OCI-LY1 (cell line): ENCODE measurements around the gene TMC5.

Experiments
- H2AFZ ChIP-seq: fragments of 200-600 bp; sonication (generic), shearing (Covaris generic); 2 replicates; pipeline ENCODE4 v1.6.0; 2014; ENCODE audit warnings: antibody characterized with exemption, mild to moderate bottlenecking, low read length
- H3F3A ChIP-seq: fragments of 200-600 bp; sonication (generic), shearing (Covaris generic); 2 replicates; pipeline ENCODE4 v1.6.0; 2014; ENCODE audit warnings: mild to moderate bottlenecking, antibody characterized with exemption, low read length, moderate library complexity; ENCODE audit not compliant: insufficient read depth
- H3K27ac ChIP-seq: fragments of 200-600 bp; sonication (generic); 2 replicates; pipeline ENCODE4 v1.5.1; 2014; ENCODE audit warnings: low read length, mixed run types, mild to moderate bottlenecking, low read depth; ENCODE audit not compliant: poor library complexity, severe bottlenecking
- H3K27me3 ChIP-seq: fragments of 200-600 bp; sonication (generic); 2 replicates; pipeline ENCODE4 v1.6.0; 2014; ENCODE audit warnings: antibody characterized with exemption, mild to moderate bottlenecking, low read length, moderate library complexity; ENCODE audit not compliant: insufficient read depth
- H3K36me3 ChIP-seq: fragments of 200-600 bp; sonication (generic); 2 replicates; pipeline ENCODE4 v1.6.1; 2014; ENCODE audit warnings: mild to moderate bottlenecking, antibody characterized with exemption, low read length, moderate library complexity, mixed read lengths; ENCODE audit not compliant: insufficient read depth
- H3K4me1 ChIP-seq: fragments of 200-600 bp; sonication (generic); 2 replicates; pipeline ENCODE4 v1.5.1; 2014; ENCODE audit warnings: mild to moderate bottlenecking, low read length, moderate library complexity; ENCODE audit not compliant: insufficient read depth, severe bottlenecking
- H3K4me2 ChIP-seq: fragments of 200-600 bp; sonication (generic), shearing (Covaris generic); 2 replicates; pipeline ENCODE4 v1.6.1; 2014; ENCODE audit warnings: low read length
- H3K4me3 ChIP-seq: fragments of 200-600 bp; sonication (generic); 2 replicates; pipeline ENCODE4 v1.5.1; 2014; ENCODE audit warnings: low read length, low read depth, mild to moderate bottlenecking, mixed read lengths; ENCODE audit not compliant: poor library complexity, severe bottlenecking
- H3K79me2 ChIP-seq: fragments of 200-600 bp; shearing (Covaris generic); 2 replicates; pipeline ENCODE4 v1.6.1; 2016; ENCODE audit warnings: mixed run types, low read length, mixed read lengths; ENCODE audit not compliant: insufficient read depth
- H3K9ac ChIP-seq: fragments of 200-600 bp; sonication (generic), shearing (Covaris generic); 2 replicates; pipeline ENCODE4 v1.6.1; 2014; ENCODE audit warnings: mild to moderate bottlenecking, low read length, mixed read lengths
- H3K9me2 ChIP-seq: fragments of 200-600 bp; sonication (generic), shearing (Covaris generic); 2 replicates; pipeline ENCODE4 v1.6.1; 2014; ENCODE audit warnings: low read depth, mild to moderate bottlenecking, low read length, mixed read lengths
- H3K9me3 ChIP-seq: fragments of 200-600 bp; shearing (Covaris generic); 2 replicates; pipeline ENCODE4 v1.6.1; 2014; ENCODE audit warnings: low read length, mixed read lengths
- H4K20me1 ChIP-seq: fragments of 200-600 bp; sonication (generic), shearing (Covaris generic); 2 replicates; pipeline ENCODE4 v1.6.0; 2016; ENCODE audit warnings: mild to moderate bottlenecking, low read length; ENCODE audit not compliant: insufficient read depth
- EZH2 ChIP-seq: fragments of 200-600 bp; sonication (generic), shearing (Covaris generic); IDR thresholded peaks from 2 replicates; pipeline ENCODE4 v1.8.0; 2017; ENCODE audit warnings: borderline replicate concordance, mixed run types, mild to moderate bottlenecking, antibody characterized with exemption, low read length, moderate library complexity, mixed read lengths
- TF ChIP-seq, protein P1 (sequence below): fragments of 200-600 bp; sonication (generic), shearing (Covaris generic); IDR thresholded peaks from 2 replicates; pipeline ENCODE4 v1.5.1; 2017; ENCODE audit warnings: mild to moderate bottlenecking, antibody characterized with exemption, low read length, moderate library complexity, mixed read lengths

Gene TMC5

DNA sequence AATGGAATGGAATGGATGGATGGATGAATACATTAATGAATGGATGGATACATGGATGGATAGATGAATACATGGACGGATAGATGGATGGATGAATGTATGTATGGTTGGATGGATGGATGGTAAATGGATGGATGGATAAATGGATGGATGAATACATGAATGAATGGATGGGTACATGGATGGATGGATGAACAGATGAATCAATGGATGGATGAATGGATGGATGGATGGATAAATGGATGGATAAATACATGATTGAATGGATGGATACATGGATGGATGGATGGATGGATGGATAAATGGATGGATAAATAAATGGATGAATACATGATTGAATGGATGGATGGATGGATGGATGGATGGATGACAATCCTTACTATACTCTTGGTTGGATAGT is 26.0 kb downstream of the TMC5 start:
- Histone ChIP-seq H4K20me1 (no peaks in the 10 kb centered on the region), H3K79me2 (no peaks in the 10 kb centered on the region), H3K4me3 (no peak overlapping the region), H3K9ac (no peak overlapping the region), H3F3A (no peaks in the 10 kb centered on the region), H3K36me3 (no peaks in the 10 kb centered on the region), H3K9me2 (no peaks in the 10 kb centered on the region), H3K4me1 (no peaks in the 10 kb centered on the region), H3K4me2 (no peak overlapping the region), H3K9me3 (no peaks in the 10 kb centered on the region), H3K27ac (no peak overlapping the region), H2AFZ (no peak overlapping the region), H3K27me3 (no peaks in the 10 kb centered on the region)
- TF ChIP-seq, protein P1, sequence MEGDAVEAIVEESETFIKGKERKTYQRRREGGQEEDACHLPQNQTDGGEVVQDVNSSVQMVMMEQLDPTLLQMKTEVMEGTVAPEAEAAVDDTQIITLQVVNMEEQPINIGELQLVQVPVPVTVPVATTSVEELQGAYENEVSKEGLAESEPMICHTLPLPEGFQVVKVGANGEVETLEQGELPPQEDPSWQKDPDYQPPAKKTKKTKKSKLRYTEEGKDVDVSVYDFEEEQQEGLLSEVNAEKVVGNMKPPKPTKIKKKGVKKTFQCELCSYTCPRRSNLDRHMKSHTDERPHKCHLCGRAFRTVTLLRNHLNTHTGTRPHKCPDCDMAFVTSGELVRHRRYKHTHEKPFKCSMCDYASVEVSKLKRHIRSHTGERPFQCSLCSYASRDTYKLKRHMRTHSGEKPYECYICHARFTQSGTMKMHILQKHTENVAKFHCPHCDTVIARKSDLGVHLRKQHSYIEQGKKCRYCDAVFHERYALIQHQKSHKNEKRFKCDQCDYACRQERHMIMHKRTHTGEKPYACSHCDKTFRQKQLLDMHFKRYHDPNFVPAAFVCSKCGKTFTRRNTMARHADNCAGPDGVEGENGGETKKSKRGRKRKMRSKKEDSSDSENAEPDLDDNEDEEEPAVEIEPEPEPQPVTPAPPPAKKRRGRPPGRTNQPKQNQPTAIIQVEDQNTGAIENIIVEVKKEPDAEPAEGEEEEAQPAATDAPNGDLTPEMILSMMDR, result no peak
- no peak for TF ChIP-seq EZH2

DNA sequence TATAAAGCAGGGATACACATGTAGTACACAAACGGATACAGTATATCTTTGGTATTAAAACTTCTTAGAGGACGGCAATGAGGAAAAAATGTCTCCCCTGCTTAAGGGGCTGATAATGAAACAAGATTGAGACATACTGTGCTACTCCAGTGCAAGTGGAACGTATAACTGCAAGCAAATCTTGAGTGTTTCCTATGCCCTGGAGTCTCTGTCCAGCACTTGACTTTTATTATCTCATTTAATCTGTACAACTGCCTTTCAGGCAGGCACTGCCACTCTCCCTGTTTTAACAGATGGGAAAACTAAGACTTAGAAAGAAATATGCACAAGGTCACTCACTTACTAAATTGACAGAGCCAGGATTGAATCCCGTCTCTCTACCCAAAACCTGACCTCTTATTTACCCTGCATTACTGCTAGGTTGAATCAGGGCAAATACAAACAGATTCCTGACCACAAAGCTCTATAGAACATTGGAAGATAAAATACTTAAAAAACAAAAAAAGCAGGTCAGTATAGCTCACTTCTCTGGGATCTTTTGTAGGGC is 28.7 kb downstream of the TMC5 start:
- TF ChIP-seq, protein P1, result no peak
- TF ChIP-seq EZH2, result no peak
- no peaks in the 10 kb centered on the region for H3K9me2 ChIP-seq
- H3K27me3 ChIP-seq, result no peaks in the 10 kb centered on the region
- no peaks in the 10 kb centered on the region for H3K36me3 ChIP-seq
- H3K9ac ChIP-seq, result no peak overlapping the region
- H3K79me2 ChIP-seq, result no peaks in the 10 kb centered on the region
- H3K4me3 ChIP-seq, result no peak overlapping the region
- H4K20me1 ChIP-seq, result no peaks in the 10 kb centered on the region
- H2AFZ ChIP-seq, result no peak overlapping the region
- H3K4me1 ChIP-seq, result no peaks in the 10 kb centered on the region
- no peak overlapping the region for H3K4me2 ChIP-seq
- no peak overlapping the region for H3K27ac ChIP-seq
- H3K9me3 ChIP-seq, result no peaks in the 10 kb centered on the region
- no peaks in the 10 kb centered on the region for H3F3A ChIP-seq

DNA sequence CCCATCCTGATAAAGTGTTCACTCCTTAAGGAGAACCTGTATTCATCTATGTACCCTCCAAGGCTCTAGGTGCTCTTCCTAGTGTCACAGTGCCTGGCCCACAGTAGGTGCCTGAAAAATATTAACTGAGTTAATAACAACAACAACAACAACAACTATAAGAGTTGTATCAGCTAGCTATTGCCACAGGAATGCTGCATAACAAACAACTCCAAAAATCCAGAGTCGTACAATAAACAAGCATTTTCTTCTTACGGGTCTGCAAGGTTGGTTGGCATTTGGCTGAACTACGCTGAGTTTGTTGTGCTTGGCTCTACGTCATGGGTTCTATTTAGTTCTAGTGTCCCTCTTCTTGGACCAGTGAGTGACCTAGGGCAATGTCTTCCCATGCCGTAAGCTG is 29.2 kb downstream of the TMC5 start:
- Histone ChIP-seq H3K4me3 (no peak overlapping the region), H3K9me2 (no peaks in the 10 kb centered on the region), H3K27me3 (no peaks in the 10 kb centered on the region), H3K9ac (no peak overlapping the region), H3K36me3 (no peaks in the 10 kb centered on the region), H2AFZ (no peak overlapping the region), H3K79me2 (no peaks in the 10 kb centered on the region), H4K20me1 (no peaks in the 10 kb centered on the region), H3K4me2 (no peak overlapping the region), H3F3A (no peaks in the 10 kb centered on the region), H3K4me1 (no peaks in the 10 kb centered on the region), H3K9me3 (no peaks in the 10 kb centered on the region), H3K27ac (no peak overlapping the region)
- no peak for TF ChIP-seq EZH2
- TF ChIP-seq, protein P1, result no peak
